HepG2 (cell line): ENCODE measurements around the gene CNOT10. TPM values are rescaled to one million over a fixed set of nuclear protein-coding genes. Genes with fewer than 3 reads are reported as not detected.

Experiments
- ARHGAP35 ChIP-seq: sonication (generic); formaldehyde crosslinking; IDR thresholded peaks from 2 replicates; pipeline ENCODE4 v1.9.0; 2022; ENCODE audit warnings: mild to moderate bottlenecking, inconsistent platforms, moderate library complexity, missing genetic modification reagents, borderline replicate concordance
- EP300 ChIP-seq, 3 experiments: sonication (generic) in 1 of 3; formaldehyde crosslinking in 1 of 3; IDR thresholded peaks; 2 replicates each; pipeline versions ENCODE4 v1.5.1 to v1.6.1; 2011 to 2020; ENCODE audit warnings: low read depth in 2 of 3, low read length in 2 of 3, borderline replicate concordance in 1 of 3, improper control_type of control experiment in 1 of 3, mild to moderate bottlenecking in 1 of 3, missing genetic modification reagents in 1 of 3, moderate library complexity in 1 of 3
- HMG20A ChIP-seq: IDR thresholded peaks from 2 replicates; pipeline ENCODE4 v1.6.1; 2016; ENCODE audit warnings: borderline replicate concordance
- HMG20B ChIP-seq: conservative IDR thresholded peaks from 2 replicates; pipeline ENCODE4 v1.6.1; 2016; ENCODE audit warnings: missing genetic modification reagents, missing compliant biosample characterization
- HNF4A ChIP-seq: sonication (generic); formaldehyde crosslinking; IDR thresholded peaks from 2 replicates; pipeline ENCODE4 v1.4.0; 2020; ENCODE audit warnings: missing genetic modification reagents
- KMT2A ChIP-seq: sonication (generic); formaldehyde crosslinking; IDR thresholded peaks from 2 replicates; pipeline ENCODE4 v1.4.0; 2020; ENCODE audit warnings: missing genetic modification reagents
- MXI1 ChIP-seq: IDR thresholded peaks from 3 replicates; pipeline ENCODE4 v1.6.1; 2012; ENCODE audit warnings: low read depth, low read length, inconsistent platforms, borderline replicate concordance
- NCOA2 ChIP-seq: sonication (generic); formaldehyde crosslinking; IDR thresholded peaks from 2 replicates; pipeline ENCODE4 v1.8.0; 2022; ENCODE audit warnings: inconsistent platforms
- PITX1 ChIP-seq: sonication (generic); formaldehyde crosslinking; IDR thresholded peaks from 2 replicates; pipeline ENCODE4 v1.5.1; 2020; ENCODE audit warnings: mild to moderate bottlenecking, missing genetic modification reagents
- RELA ChIP-seq: sonication (generic); formaldehyde crosslinking; IDR thresholded peaks from 2 replicates; pipeline ENCODE4 v1.4.0; 2020; ENCODE audit warnings: missing genetic modification reagents
- SMARCE1 ChIP-seq: fragments of 450-650 bp; IDR thresholded peaks from 2 replicates; pipeline ENCODE4 v1.6.1; 2017; ENCODE audit warnings: borderline replicate concordance
- SP4 ChIP-seq: sonication (generic); formaldehyde crosslinking; IDR thresholded peaks from 2 replicates; pipeline ENCODE4 v1.8.1; 2023; ENCODE audit warnings: mild to moderate bottlenecking, missing genetic modification reagents
- YY1 ChIP-seq: IDR thresholded peaks from 2 replicates; pipeline ENCODE4 v1.6.1; 2011; ENCODE audit warnings: low read length, low read depth, moderate library complexity, mild to moderate bottlenecking; ENCODE audit not compliant: insufficient read depth, insufficient replicate concordance
- ZNF562 ChIP-seq: sonication (generic); formaldehyde crosslinking; IDR thresholded peaks from 2 replicates; pipeline ENCODE4 v1.8.0; 2022; ENCODE audit warnings: missing genetic modification reagents, borderline replicate concordance
- ZNF614 ChIP-seq: IDR thresholded peaks from 2 replicates; pipeline ENCODE4 v1.6.1; 2018; ENCODE audit warnings: missing biosample characterization, missing genetic modification reagents, inconsistent platforms, borderline replicate concordance
- ZNF839 ChIP-seq: sonication (generic); formaldehyde crosslinking; IDR thresholded peaks from 2 replicates; pipeline ENCODE4 v1.4.0; 2020; ENCODE audit warnings: missing genetic modification reagents, mild to moderate bottlenecking, borderline replicate concordance
- ZSCAN21 ChIP-seq: sonication (generic); formaldehyde crosslinking; IDR thresholded peaks from 2 replicates; pipeline ENCODE4 v1.8.0; 2022; ENCODE audit warnings: mild to moderate bottlenecking, missing genetic modification reagents, moderate library complexity, borderline replicate concordance
- polyA plus RNA-seq, 8 experiments: library from polyadenylated mRNA; depleted of rRNA in 3 of 8; stranded (reverse) in 7 of 8; unstranded in 1 of 8; fragments of >200 nt; fragmentation: Illumina TruSeq in 4 of 8; extraction: Trizol in 4 of 8; gene quantifications; 2 replicates each; pipeline versions ENCODE4 v1.2.1 to v1.2.3, GENCODE V29; 2011 to 2016; ENCODE audit warnings: low read depth in 4 of 8, missing spikeins in 1 of 8, mixed read lengths in 1 of 8; ENCODE audit not compliant: insufficient read depth in 1 of 8
- total RNA-seq, 5 experiments: library from RNA; depleted of rRNA; stranded (reverse); fragments of >200 nt; fragmentation: Illumina TruSeq; extraction: Trizol; gene quantifications; 2 replicates each; pipeline ENCODE4 v1.2.3, GENCODE V29; 2016; ENCODE audit warnings: low read depth in 1 of 5
- TF ChIP-seq, protein P1 (sequence below): sonication (generic); formaldehyde crosslinking; IDR thresholded peaks from 2 replicates; pipeline ENCODE4 v1.5.0; 2020; ENCODE audit warnings: mild to moderate bottlenecking, missing genetic modification reagents, borderline replicate concordance
- TF ChIP-seq, protein P2 (sequence below): sonication (generic); formaldehyde crosslinking; IDR thresholded peaks from 2 replicates; pipeline ENCODE4 v1.5.0; 2020; ENCODE audit warnings: missing genetic modification reagents, mild to moderate bottlenecking, borderline replicate concordance
- TF ChIP-seq, protein P3 (sequence below): sonication (generic); formaldehyde crosslinking; IDR thresholded peaks from 2 replicates; pipeline ENCODE4 v1.5.0; 2020; ENCODE audit warnings: mild to moderate bottlenecking, missing genetic modification reagents
- TF ChIP-seq, protein P4 (sequence below): sonication (generic); formaldehyde crosslinking; IDR thresholded peaks from 2 replicates; pipeline ENCODE4 v1.4.0; 2020; ENCODE audit warnings: missing genetic modification reagents, borderline replicate concordance

The CNOT10 gene
- total and polyA plus RNA-seq, 2 of the 13 experiments (the other 11 are each of a cell fraction or from before 2014, with no cell fraction given): 21.2 to 34.1 TPM

DNA sequence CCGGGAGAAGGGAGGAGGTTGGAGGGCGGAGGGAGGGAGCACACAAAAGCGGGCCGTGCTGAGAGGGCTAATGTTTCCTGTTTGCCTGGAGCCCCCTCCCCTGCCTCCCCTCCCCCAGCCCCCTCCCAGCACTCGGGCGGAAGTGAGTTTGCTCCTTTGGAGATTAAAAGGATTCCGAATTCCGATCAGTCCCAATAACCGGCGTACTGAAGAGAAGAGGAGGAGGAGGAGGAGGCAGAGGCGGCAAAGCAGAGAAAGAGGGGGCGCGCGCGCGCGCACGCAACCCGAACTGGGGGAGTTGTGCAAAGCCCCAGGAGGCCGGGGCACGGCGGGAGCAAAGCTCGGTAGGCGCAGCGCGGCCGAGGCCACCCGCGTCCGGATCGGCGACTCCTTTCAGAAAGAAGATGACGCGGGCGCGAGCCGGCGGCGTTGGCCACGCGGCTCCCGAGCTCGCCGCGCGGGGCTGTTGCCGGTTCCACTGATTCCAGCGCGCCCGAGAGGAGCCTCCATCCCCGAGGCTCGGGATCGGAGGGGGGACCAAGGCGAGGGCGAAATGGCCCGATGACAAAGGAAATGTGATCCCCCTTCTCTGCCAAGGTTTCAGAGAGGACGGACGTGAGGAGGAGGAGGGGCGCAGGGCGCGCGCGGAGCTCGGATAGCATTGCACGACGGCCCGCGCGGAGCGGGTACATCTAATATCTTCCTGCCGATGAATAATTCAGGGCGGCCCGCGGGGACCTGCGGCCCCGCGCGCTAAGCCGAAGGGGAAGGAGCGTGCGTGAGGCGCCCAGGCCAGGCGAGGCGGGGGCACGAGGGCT lies 131.7 kb downstream of the CNOT10 start (continued):
- TF ChIP-seq YY1: peak; percentile 52
- TF ChIP-seq, protein P1, sequence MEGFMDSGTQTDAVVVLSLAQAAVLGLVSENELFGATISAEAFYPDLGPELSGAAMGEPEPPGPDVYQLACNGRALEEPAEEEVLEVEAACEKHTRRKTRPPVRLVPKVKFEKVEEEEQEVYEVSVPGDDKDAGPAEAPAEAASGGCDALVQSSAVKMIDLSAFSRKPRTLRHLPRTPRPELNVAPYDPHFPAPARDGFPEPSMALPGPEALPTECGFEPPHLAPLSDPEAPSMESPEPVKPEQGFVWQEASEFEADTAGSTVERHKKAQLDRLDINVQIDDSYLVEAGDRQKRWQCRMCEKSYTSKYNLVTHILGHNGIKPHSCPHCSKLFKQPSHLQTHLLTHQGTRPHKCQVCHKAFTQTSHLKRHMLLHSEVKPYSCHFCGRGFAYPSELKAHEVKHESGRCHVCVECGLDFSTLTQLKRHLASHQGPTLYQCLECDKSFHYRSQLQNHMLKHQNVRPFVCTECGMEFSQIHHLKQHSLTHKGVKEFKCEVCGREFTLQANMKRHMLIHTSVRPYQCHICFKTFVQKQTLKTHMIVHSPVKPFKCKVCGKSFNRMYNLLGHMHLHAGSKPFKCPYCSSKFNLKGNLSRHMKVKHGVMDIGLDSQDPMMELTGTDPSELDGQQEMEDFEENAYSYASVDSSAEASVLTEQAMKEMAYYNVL (CRISPR knock-in tag): peak; percentile 52; the same call in 1 of the 2 replicates
- TF ChIP-seq HNF4A (CRISPR knock-in tag): no peak
- no peak for TF ChIP-seq ZNF614
- TF ChIP-seq HMG20B (CRISPR knock-in tag): no peak
- no peak for TF ChIP-seq SMARCE1
- peak in 1 of 2 experiments; percentile 70; a peak in 2 of 4 replicates for TF ChIP-seq EP300 (IDR thresholded peaks at IDR 0.05; ENCODE audit: low read depth in 2 of 2, low read length in 2 of 2)
- peak; percentile 60; the same call in 1 of the 2 replicates for TF ChIP-seq EP300 (CRISPR knock-in tag; IDR thresholded peaks at IDR 0.05; ENCODE audit: borderline replicate concordance)
- TF ChIP-seq PITX1 (CRISPR knock-in tag): peak; percentile 61
- TF ChIP-seq, protein P2, sequence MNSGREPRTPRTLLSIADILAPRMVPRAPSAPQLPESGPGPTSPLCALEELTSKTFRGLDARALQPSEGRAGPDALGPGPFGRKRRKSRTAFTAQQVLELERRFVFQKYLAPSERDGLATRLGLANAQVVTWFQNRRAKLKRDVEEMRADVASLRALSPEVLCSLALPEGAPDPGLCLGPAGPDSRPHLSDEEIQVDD (CRISPR knock-in tag): 0 out of 2 replicates have a peak, but pooled peaks have one; percentile 1
- no peak for TF ChIP-seq RELA (CRISPR knock-in tag)
- peak; percentile 9; the same call in 1 of the 2 replicates for TF ChIP-seq HMG20A (CRISPR knock-in tag)
- TF ChIP-seq ZNF839 (CRISPR knock-in tag): no peak
- TF ChIP-seq ARHGAP35: no peak
- TF ChIP-seq NCOA2 (CRISPR knock-in tag): peak; percentile 59; the same call in 1 of the 2 replicates
- TF ChIP-seq KMT2A (CRISPR knock-in tag): peak; percentile 95
- TF ChIP-seq SP4: peak; percentile 37; the same call in 1 of the 2 replicates
- TF ChIP-seq, protein P3, sequence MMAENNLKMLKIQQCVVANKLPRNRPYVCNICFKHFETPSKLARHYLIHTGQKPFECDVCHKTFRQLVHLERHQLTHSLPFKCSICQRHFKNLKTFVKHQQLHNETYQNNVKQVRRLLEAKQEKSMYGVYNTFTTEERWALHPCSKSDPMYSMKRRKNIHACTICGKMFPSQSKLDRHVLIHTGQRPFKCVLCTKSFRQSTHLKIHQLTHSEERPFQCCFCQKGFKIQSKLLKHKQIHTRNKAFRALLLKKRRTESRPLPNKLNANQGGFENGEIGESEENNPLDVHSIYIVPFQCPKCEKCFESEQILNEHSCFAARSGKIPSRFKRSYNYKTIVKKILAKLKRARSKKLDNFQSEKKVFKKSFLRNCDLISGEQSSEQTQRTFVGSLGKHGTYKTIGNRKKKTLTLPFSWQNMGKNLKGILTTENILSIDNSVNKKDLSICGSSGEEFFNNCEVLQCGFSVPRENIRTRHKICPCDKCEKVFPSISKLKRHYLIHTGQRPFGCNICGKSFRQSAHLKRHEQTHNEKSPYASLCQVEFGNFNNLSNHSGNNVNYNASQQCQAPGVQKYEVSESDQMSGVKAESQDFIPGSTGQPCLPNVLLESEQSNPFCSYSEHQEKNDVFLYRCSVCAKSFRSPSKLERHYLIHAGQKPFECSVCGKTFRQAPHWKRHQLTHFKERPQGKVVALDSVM: peak; percentile 34; the same call in 1 of the 2 replicates
- no peak for TF ChIP-seq ZNF562 (CRISPR knock-in tag)
- TF ChIP-seq MXI1: peak; percentile 20; the same call in 1 of the 3 replicates
- TF ChIP-seq, protein P4, sequence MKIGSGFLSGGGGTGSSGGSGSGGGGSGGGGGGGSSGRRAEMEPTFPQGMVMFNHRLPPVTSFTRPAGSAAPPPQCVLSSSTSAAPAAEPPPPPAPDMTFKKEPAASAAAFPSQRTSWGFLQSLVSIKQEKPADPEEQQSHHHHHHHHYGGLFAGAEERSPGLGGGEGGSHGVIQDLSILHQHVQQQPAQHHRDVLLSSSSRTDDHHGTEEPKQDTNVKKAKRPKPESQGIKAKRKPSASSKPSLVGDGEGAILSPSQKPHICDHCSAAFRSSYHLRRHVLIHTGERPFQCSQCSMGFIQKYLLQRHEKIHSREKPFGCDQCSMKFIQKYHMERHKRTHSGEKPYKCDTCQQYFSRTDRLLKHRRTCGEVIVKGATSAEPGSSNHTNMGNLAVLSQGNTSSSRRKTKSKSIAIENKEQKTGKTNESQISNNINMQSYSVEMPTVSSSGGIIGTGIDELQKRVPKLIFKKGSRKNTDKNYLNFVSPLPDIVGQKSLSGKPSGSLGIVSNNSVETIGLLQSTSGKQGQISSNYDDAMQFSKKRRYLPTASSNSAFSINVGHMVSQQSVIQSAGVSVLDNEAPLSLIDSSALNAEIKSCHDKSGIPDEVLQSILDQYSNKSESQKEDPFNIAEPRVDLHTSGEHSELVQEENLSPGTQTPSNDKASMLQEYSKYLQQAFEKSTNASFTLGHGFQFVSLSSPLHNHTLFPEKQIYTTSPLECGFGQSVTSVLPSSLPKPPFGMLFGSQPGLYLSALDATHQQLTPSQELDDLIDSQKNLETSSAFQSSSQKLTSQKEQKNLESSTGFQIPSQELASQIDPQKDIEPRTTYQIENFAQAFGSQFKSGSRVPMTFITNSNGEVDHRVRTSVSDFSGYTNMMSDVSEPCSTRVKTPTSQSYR (CRISPR knock-in tag): peak; percentile 73
- TF ChIP-seq ZSCAN21: no peak
